ENCODE results near the gene PRUNE2. TPM values are rescaled to one million over a fixed set of nuclear protein-coding genes. Genes with fewer than 3 reads are reported as not detected.

Gene PRUNE2
- total and polyA plus RNA-seq, 9 of the 15 experiments (the other 6 are each of a cell fraction or from before 2014, with no cell fraction given) = 0.05 to 0.45 (median 0.18) TPM; not detected in 1

- TF ChIP-seq ZNF592 (IDR thresholded peaks at IDR 0.05) = no peak
- no peak for TF ChIP-seq FOXK1 (CRISPR knock-in tag; IDR thresholded peaks at IDR 0.05; ENCODE audit: borderline replicate concordance)
- TF ChIP-seq MAFG (tag; conservative IDR thresholded peaks at IDR 0.05) = no peak
- no peak for TF ChIP-seq HDAC6 (IDR thresholded peaks at IDR 0.05; ENCODE audit: low read depth, low read length)
- no peak for TF ChIP-seq TAF1 (IDR thresholded peaks at IDR 0.05; ENCODE audit: control insufficient read depth, extremely low read depth, insufficient read depth, low read length, severe bottlenecking)
- no peak for TF ChIP-seq REST (IDR thresholded peaks at IDR 0.05; ENCODE audit: borderline replicate concordance)
- TF ChIP-seq REST (CRISPR knock-in tag; IDR thresholded peaks at IDR 0.05; ENCODE audit: low read depth) = no peak
- no peak for TF ChIP-seq TFE3 (CRISPR knock-in tag; IDR thresholded peaks at IDR 0.05)
- no peak for TF ChIP-seq PCBP2 (IDR thresholded peaks at IDR 0.05; ENCODE audit: low read depth, low read length, poor library complexity, severe bottlenecking)
Observed at GRCh38 chr9:76655971-76656370, 249.9 kb downstream of the PRUNE2 start (continued).

Measured in K562 (cell line).